ENCODE measurements around the gene SCRT2. TPM values are rescaled to one million over a fixed set of nuclear protein-coding genes. Genes with fewer than 3 reads are reported as not detected.

SCRT2 gene
- total and polyA plus RNA-seq, 4 donors: not detected

GRCh38 chr20:706366-706885, 30.8 kb upstream of the SCRT2 start:
- ATAC-seq (ENCODE audit: insufficient read depth, low FRiP score) (no peak), DNase-seq (no peak)
- 76 to 79% methylated on average over 8 of the region's 8 CpGs for whole genome bisulfite sequencing, 2 donors
- peaks cover 6 to 15% (median 7%) of the 10 kb centered on the region in 3 donors for H3K27me3 ChIP-seq (ENCODE audit: control insufficient read depth in 3 of 3, insufficient read depth in 3 of 3, low read length in 2 of 3)
- no peaks in the 10 kb centered on the region for H3K4me1 ChIP-seq (ENCODE audit: control insufficient read depth in 5 of 5, insufficient read depth in 5 of 5, low read length in 5 of 5)
- peaks cover 0 to 17% (median 0%) of the 10 kb centered on the region in 4 donors for H3K9me3 ChIP-seq (ENCODE audit: control insufficient read depth in 4 of 4, insufficient read depth in 3 of 4, low read length in 3 of 4)
- H3K27ac ChIP-seq (ENCODE audit: low read depth in 1 of 2, low read length in 1 of 2): no peak overlapping the region
- H3K9ac ChIP-seq (ENCODE audit: insufficient read depth in 1 of 2, low read length in 2 of 2): no peak overlapping the region
- no peak for TF ChIP-seq CTCF (IDR thresholded peaks at IDR 0.05; ENCODE audit: control extremely low read depth, extremely low read depth)
- no peak overlapping the region for H3K4me3 ChIP-seq
- H3K36me3 ChIP-seq (ENCODE audit: control insufficient read depth in 4 of 4, insufficient read depth in 4 of 4, low read length in 4 of 4): no peaks in the 10 kb centered on the region

GRCh38 chr20:704726-705125, 29.1 kb upstream of the SCRT2 start:
- Histone ChIP-seq H3K36me3 (ENCODE audit: control insufficient read depth in 4 of 4, insufficient read depth in 4 of 4, low read length in 4 of 4) (no peaks in the 10 kb centered on the region), H3K4me3 (no peak overlapping the region), H3K27me3 (ENCODE audit: control insufficient read depth in 3 of 3, insufficient read depth in 3 of 3, low read length in 2 of 3) (peaks cover 0 to 10% (median 4%) of the 10 kb centered on the region in 3 donors), H3K9ac (ENCODE audit: insufficient read depth in 1 of 2, low read length in 2 of 2) (no peak overlapping the region), H3K4me1 (ENCODE audit: control insufficient read depth in 5 of 5, insufficient read depth in 5 of 5, low read length in 5 of 5) (no peaks in the 10 kb centered on the region), H3K27ac (ENCODE audit: low read depth in 1 of 2, low read length in 1 of 2) (no peak overlapping the region), H3K9me3 (ENCODE audit: control insufficient read depth in 4 of 4, insufficient read depth in 3 of 4, low read length in 3 of 4) (peaks cover 0 to 13% (median 0%) of the 10 kb centered on the region in 4 donors)
- TF ChIP-seq CTCF (IDR thresholded peaks at IDR 0.05; ENCODE audit: control extremely low read depth, extremely low read depth): no peak
- DNase-seq (no peak), ATAC-seq (ENCODE audit: insufficient read depth, low FRiP score) (no peak)
- 79 to 95% methylated on average over 4 of the region's 4 CpGs for WGBS, 2 donors

GRCh38 chr20:703426-703825, 27.8 kb upstream of the SCRT2 start:
- 80 to 86% methylated on average over 8 of the region's 8 CpGs for WGBS, 2 donors
- Histone ChIP-seq H3K4me3 (no peak overlapping the region), H3K9me3 (ENCODE audit: control insufficient read depth in 4 of 4, insufficient read depth in 3 of 4, low read length in 3 of 4) (peaks cover 0 to 5% (median 0%) of the 10 kb centered on the region in 4 donors), H3K27ac (ENCODE audit: low read depth in 1 of 2, low read length in 1 of 2) (no peak overlapping the region), H3K4me1 (ENCODE audit: control insufficient read depth in 5 of 5, insufficient read depth in 5 of 5, low read length in 5 of 5) (no peaks in the 10 kb centered on the region), H3K27me3 (ENCODE audit: control insufficient read depth in 3 of 3, insufficient read depth in 3 of 3, low read length in 2 of 3) (peaks cover 0 to 4% (median 0%) of the 10 kb centered on the region in 3 donors), H3K36me3 (ENCODE audit: control insufficient read depth in 4 of 4, insufficient read depth in 4 of 4, low read length in 4 of 4) (no peaks in the 10 kb centered on the region), H3K9ac (ENCODE audit: insufficient read depth in 1 of 2, low read length in 2 of 2) (no peak overlapping the region)
- DNase-seq (no peak), ATAC-seq (ENCODE audit: insufficient read depth, low FRiP score) (no peak)
- TF ChIP-seq CTCF (IDR thresholded peaks at IDR 0.05; ENCODE audit: control extremely low read depth, extremely low read depth): no peak

GRCh38 chr20:703006-703405, 27.4 kb upstream of the SCRT2 start:
- Histone ChIP-seq H3K27ac (ENCODE audit: low read depth in 1 of 2, low read length in 1 of 2) (no peak overlapping the region), H3K27me3 (ENCODE audit: control insufficient read depth in 3 of 3, insufficient read depth in 3 of 3, low read length in 2 of 3) (peaks cover 0 to 3% (median 0%) of the 10 kb centered on the region in 3 donors), H3K9ac (ENCODE audit: insufficient read depth in 1 of 2, low read length in 2 of 2) (no peak overlapping the region), H3K4me3 (no peak overlapping the region), H3K4me1 (ENCODE audit: control insufficient read depth in 5 of 5, insufficient read depth in 5 of 5, low read length in 5 of 5) (no peaks in the 10 kb centered on the region), H3K9me3 (ENCODE audit: control insufficient read depth in 4 of 4, insufficient read depth in 3 of 4, low read length in 3 of 4) (peaks cover 0 to 5% (median 0%) of the 10 kb centered on the region in 4 donors), H3K36me3 (ENCODE audit: control insufficient read depth in 4 of 4, insufficient read depth in 4 of 4, low read length in 4 of 4) (no peaks in the 10 kb centered on the region)
- TF ChIP-seq CTCF (IDR thresholded peaks at IDR 0.05; ENCODE audit: control extremely low read depth, extremely low read depth): no peak
- no peak for DNase-seq
- ATAC-seq (ENCODE audit: insufficient read depth, low FRiP score): no peak
- 43 to 49% methylated on average over 2 of the region's 2 CpGs for WGBS, 2 donors

Data from lung (tissue), 12 donors.